H1 (cell line): ENCODE data around the gene SGCE. TPM values are rescaled to one million over a fixed set of nuclear protein-coding genes. Genes with fewer than 3 reads are reported as not detected.

ENCODE experiments used
- CTCF ChIA-PET: fragments of 300-600 bp; sonication (Branson Sonifier 250); formaldehyde crosslinking; loops from one replicate; lab custom pipeline; 2021; ENCODE audit not compliant: partially characterized antibody; lab: Charles Lee
- POLR2A ChIA-PET: fragments of 300-600 bp; sonication (Branson Sonifier 250); formaldehyde crosslinking; loops from one replicate; lab custom pipeline; 2021; ENCODE audit warnings: inconsistent platforms; ENCODE audit not compliant: partially characterized antibody; lab: Charles Lee
- DNase-seq, 2 experiments: peaks; one replicate each; pipeline versions ENCODE4 v3.0.0 to v3.0.0-alpha.2; 2010 to 2022; ENCODE audit warnings: low spot score in 2 of 2, low read depth in 1 of 2, mixed read lengths in 1 of 2
- FAIRE-seq: peaks from 2 replicates; lab custom pipeline; 2011; peaks lifted over from hg19 to GRCh38; lab: Jason Lieb, UNC
- H2AFZ ChIP-seq: 2 replicates; pipeline ENCODE4 v1.8.1; 2012; ENCODE audit warnings: low read length, inconsistent platforms
- H2AK5ac ChIP-seq: 2 replicates; pipeline ENCODE4 v1.6.1; 2013; ENCODE audit warnings: low read depth, low read length
- H2BK120ac ChIP-seq: replicated peaks from 2 replicates; pipeline ENCODE3; 2013; ENCODE audit warnings: low read depth, low read length, inconsistent platforms
- H2BK12ac ChIP-seq: 2 replicates; pipeline ENCODE4 v1.6.1; 2013; ENCODE audit warnings: low read depth, low read length
- H2BK15ac ChIP-seq: 2 replicates; pipeline ENCODE4 v1.6.1; 2013; ENCODE audit warnings: low read length
- H2BK20ac ChIP-seq: 2 replicates; pipeline ENCODE4 v1.6.1; 2013; ENCODE audit warnings: low read length
- H2BK5ac ChIP-seq: 2 replicates; pipeline ENCODE4 v1.6.1; 2013; ENCODE audit warnings: low read depth, low read length
- H3K14ac ChIP-seq: 2 replicates; pipeline ENCODE4 v1.6.1; 2013; ENCODE audit warnings: inconsistent platforms; ENCODE audit not compliant: insufficient read length
- H3K18ac ChIP-seq: 2 replicates; pipeline ENCODE4 v1.6.1; 2013; ENCODE audit warnings: low read length; ENCODE audit errors: extremely low read depth
- H3K23ac ChIP-seq: 2 replicates; pipeline ENCODE4 v1.6.1; 2013; ENCODE audit warnings: inconsistent platforms; ENCODE audit not compliant: insufficient read length
- H3K23me2 ChIP-seq: 2 replicates; pipeline ENCODE4 v1.6.1; 2013; ENCODE audit warnings: low read depth, low read length
- H3K27ac ChIP-seq: 2 replicates; pipeline ENCODE4 v1.6.1; 2011; ENCODE audit warnings: low read depth, low read length, inconsistent platforms
- H3K27me3 ChIP-seq, 4 experiments: replicated peaks in 1 of 4; 1 replicate in 1 of 4; 2 replicates in 3 of 4; pipeline versions ENCODE4 v1.6.1 to v1.8.1; 2011 to 2013; ENCODE audit warnings: low read length in 3 of 4, mild to moderate bottlenecking in 3 of 4, inconsistent platforms in 2 of 4, mixed read lengths in 2 of 4, moderate library complexity in 1 of 4; ENCODE audit not compliant: control insufficient read depth in 3 of 4, insufficient read depth in 3 of 4; ENCODE audit errors: extremely low read depth in 1 of 4
- H3K36me3 ChIP-seq, 4 experiments: 2 replicates each; pipeline versions ENCODE4 v1.6.1 to v1.8.1; 2011 to 2013; ENCODE audit warnings: mild to moderate bottlenecking in 4 of 4, low read length in 3 of 4, moderate library complexity in 2 of 4, control low read depth in 1 of 4, inconsistent platforms in 1 of 4; ENCODE audit not compliant: insufficient read depth in 4 of 4, control insufficient read depth in 2 of 4
- H3K4ac ChIP-seq: replicated peaks from 2 replicates; pipeline ENCODE3; 2013; ENCODE audit warnings: low read length, low read depth, mixed read lengths, inconsistent platforms; ENCODE audit not compliant: insufficient read length
- H3K4me1 ChIP-seq, 4 experiments: replicated peaks in 1 of 4; 1 replicate in 1 of 4; 2 replicates in 3 of 4; pipeline versions ENCODE4 v1.6.1 to v1.8.1; 2011 to 2013; ENCODE audit warnings: low read length in 3 of 4, inconsistent platforms in 2 of 4, mixed read lengths in 1 of 4; ENCODE audit not compliant: insufficient read depth in 4 of 4, control insufficient read depth in 3 of 4
- H3K4me2 ChIP-seq, 2 experiments: 2 replicates each; pipeline versions ENCODE4 v1.6.1 to v1.8.1; 2011 to 2013; ENCODE audit warnings: low read depth in 2 of 2, low read length in 2 of 2, control low read depth in 1 of 2, inconsistent platforms in 1 of 2, mild to moderate bottlenecking in 1 of 2; ENCODE audit not compliant: insufficient read depth in 1 of 2
- H3K4me3 ChIP-seq, 4 experiments: fragments of 200-600, 300-600 bp in 1 of 4; sonication (generic), shearing (Covaris generic), sonication (Bioruptor Twin) in 1 of 4; 2 replicates each; pipeline versions ENCODE4 v1.5.1 to v1.8.1; 2011 to 2016; ENCODE audit warnings: low read length in 4 of 4, low read depth in 3 of 4, control low read depth in 2 of 4, inconsistent platforms in 2 of 4, mild to moderate bottlenecking in 2 of 4, mixed read lengths in 1 of 4, moderate library complexity in 1 of 4; ENCODE audit not compliant: insufficient read depth in 2 of 4; ENCODE audit errors: extremely low read depth in 1 of 4
- H3K56ac ChIP-seq: replicated peaks from 2 replicates; pipeline ENCODE3; 2013; ENCODE audit warnings: low read depth, mild to moderate bottlenecking, mixed read lengths, low read length, inconsistent platforms; ENCODE audit not compliant: insufficient read length
- H3K79me1 ChIP-seq: 2 replicates; pipeline ENCODE4 v1.6.1; 2013; ENCODE audit warnings: low read depth, low read length, control low read depth
- H3K79me2 ChIP-seq, 2 experiments: 2 replicates each; pipeline versions ENCODE4 v1.6.1 to v1.8.1; 2012 to 2013; ENCODE audit warnings: low read length in 2 of 2, mild to moderate bottlenecking in 2 of 2, inconsistent platforms in 1 of 2; ENCODE audit not compliant: insufficient read depth in 2 of 2, control insufficient read depth in 1 of 2
- H3K9ac ChIP-seq, 4 experiments: replicated peaks in 1 of 4; 1 replicate in 1 of 4; 2 replicates in 3 of 4; pipeline versions ENCODE4 v1.6.1 to v1.8.1; 2011 to 2013; ENCODE audit warnings: low read depth in 3 of 4, low read length in 3 of 4, control low read depth in 2 of 4, mild to moderate bottlenecking in 2 of 4, moderate library complexity in 2 of 4, inconsistent platforms in 1 of 4; ENCODE audit errors: extremely low read depth in 1 of 4
- H3K9me3 ChIP-seq, 2 experiments: 2 replicates each; pipeline versions ENCODE4 v1.6.1 to v1.8.1; 2012 to 2013; ENCODE audit warnings: mild to moderate bottlenecking in 2 of 2, moderate library complexity in 2 of 2, control low read depth in 1 of 2, inconsistent platforms in 1 of 2, low read depth in 1 of 2, low read length in 1 of 2, mixed read lengths in 1 of 2; ENCODE audit not compliant: insufficient read depth in 2 of 2
- H4K20me1 ChIP-seq, 2 experiments: replicated peaks in 1 of 2; 2 replicates each; pipeline versions ENCODE3 to v1.8.1; 2011 to 2013; ENCODE audit warnings: inconsistent platforms in 2 of 2, low read length in 2 of 2, mild to moderate bottlenecking in 1 of 2; ENCODE audit not compliant: insufficient read depth in 2 of 2, control insufficient read depth in 1 of 2
- H4K5ac ChIP-seq: 2 replicates; pipeline ENCODE4 v1.6.1; 2013; ENCODE audit warnings: low read length, low read depth, mixed read lengths, inconsistent platforms; ENCODE audit not compliant: insufficient read length
- H4K8ac ChIP-seq: 2 replicates; pipeline ENCODE4 v1.8.0; 2013; ENCODE audit warnings: mild to moderate bottlenecking, moderate library complexity, low read length, inconsistent platforms; ENCODE audit not compliant: insufficient read depth; ENCODE audit errors: extremely low read depth
- H4K91ac ChIP-seq: replicated peaks from 2 replicates; pipeline ENCODE3; 2013; ENCODE audit warnings: low read length, mixed read lengths, inconsistent platforms; ENCODE audit not compliant: insufficient read length
- KDM4A ChIP-seq: IDR thresholded peaks from one replicate; pipeline ENCODE4 v1.7.1; 2012; ENCODE audit warnings: low read depth, mild to moderate bottlenecking, moderate library complexity, low read length, inconsistent platforms; ENCODE audit not compliant: severe bottlenecking
- RBBP5 ChIP-seq: IDR thresholded peaks from 2 replicates; pipeline ENCODE4 v1.7.1; 2012; ENCODE audit warnings: low read depth, mild to moderate bottlenecking, inconsistent platforms, low read length, moderate library complexity, borderline replicate concordance
- SIX5 ChIP-seq: IDR thresholded peaks from 2 replicates; pipeline ENCODE4 v1.6.1; 2011; ENCODE audit warnings: mild to moderate bottlenecking, low read depth, low read length
- SUZ12 ChIP-seq: fragments of 200-600 bp; sonication (generic); IDR thresholded peaks from 2 replicates; pipeline ENCODE4 v1.6.1; 2012; ENCODE audit warnings: mild to moderate bottlenecking, inconsistent platforms, low read length, moderate library complexity, mixed read lengths
- TAF1 ChIP-seq: IDR thresholded peaks from 2 replicates; pipeline ENCODE4 v1.6.1; 2011; ENCODE audit warnings: mild to moderate bottlenecking, low read depth, low read length
- TAF7 ChIP-seq: optimal IDR thresholded peaks from 2 replicates; pipeline ENCODE3; 2011; ENCODE audit warnings: low read depth, mild to moderate bottlenecking, inconsistent platforms, low read length, moderate library complexity, borderline replicate concordance
- WGBS, 2 experiments: shearing (Covaris generic) in 1 of 2; methylation state at CpG; one replicate each; pipeline versions ENCODE4 v1.1.6 to v1.1.7; 2013 to 2015; ENCODE audit warnings: low lambda C conversion rate in 2 of 2, mixed read lengths in 2 of 2, inconsistent platforms in 1 of 2, low coverage in 1 of 2, missing lambda C conversion rate in 1 of 2; ENCODE audit not compliant: insufficient replicate concordance in 2 of 2, insufficient coverage in 1 of 2, insufficient read length in 1 of 2; ENCODE audit errors: extremely low coverage in 1 of 2, missing lambda C conversion rate in 1 of 2; 5-methylcytosine and 5-hydroxymethylcytosine counted together
- polyA plus RNA-seq, 7 experiments: library from polyadenylated mRNA; depleted of rRNA in 3 of 7; stranded (reverse) in 5 of 7; unstranded in 2 of 7; fragments of >200 nt in 5 of 7; fragments of 200-250 nt in 2 of 7; gene quantifications; 1 replicate in 5 of 7; 2 replicates in 1 of 7; 4 replicates in 1 of 7; pipeline versions ENCODE4 v1.2.1 to v1.2.3, GENCODE V29; 2011 to 2013; ENCODE audit warnings: missing spikeins in 2 of 7, mixed read lengths in 2 of 7
- total RNA-seq: library from RNA; stranded (reverse); fragmentation: NEBNext Ultra II Directional; extraction: Animal tissue kit (Norgen Biotek cat#: 25700); gene quantifications from 2 replicates; pipeline ENCODE4 v1.2.1, GENCODE V29; 2021
- TF ChIP-seq, protein P1 (sequence below): IDR thresholded peaks from 2 replicates; pipeline ENCODE4 v1.6.1; 2012; ENCODE audit warnings: inconsistent platforms
- TF ChIP-seq, protein P2 (sequence below): IDR thresholded peaks from 2 replicates; pipeline ENCODE4 v1.6.1; 2012; ENCODE audit warnings: inconsistent platforms

The SGCE gene
- total and polyA plus RNA-seq, 2 of the 8 experiments (the other 6 are each of a cell fraction or from before 2014, with no cell fraction given), result 12.8 to 25.0 TPM

GRCh38 chr7:94656925-94657731 is 1.2 kb upstream of the SGCE start:
- Histone ChIP-seq H4K20me1 (peaks cover 0 to 3% of the 10 kb centered on the region in 2 experiments), H3K56ac (no peak overlapping the region), H3K27me3 (peaks cover 0 to 9% (median 1%) of the 10 kb centered on the region in 4 experiments; a peak in 2 of 7 replicates), H3K18ac (peak overlapping the region; percentile 73; the same call in 1 of the 2 replicates), H3K79me1 (no peaks in the 10 kb centered on the region), H3K14ac (no peak overlapping the region), H3K23ac (no peak overlapping the region), H3K4ac (no peak overlapping the region), H3K4me1 (peaks cover 0 to 2% (median under 1%) of the 10 kb centered on the region in 4 experiments; a peak in 3 of 7 replicates), H3K4me3 (peak overlapping the region; percentile 36 to 76 (median 47)), H4K5ac (no peak overlapping the region), H2BK15ac (no peak overlapping the region; the same call in 1 of the 2 replicates), H3K79me2 (peaks cover 0 to 31% of the 10 kb centered on the region in 2 experiments; a peak in 2 of 4 replicates), H3K9ac (peak overlapping the region in 1 of 4 experiments; percentile 28; a peak in 3 of 7 replicates), H3K9me3 (peaks cover 5 to 27% of the 10 kb centered on the region in 2 experiments; a peak in 3 of 4 replicates), H2BK120ac (no peak overlapping the region), H2AFZ (peak overlapping the region; percentile 96), H3K27ac (no peak overlapping the region), H2BK20ac (no peak overlapping the region), H2AK5ac (no peak overlapping the region; the same call in 1 of the 2 replicates), H3K4me2 (peak overlapping the region; percentile 90 to 96), H4K8ac (no peak overlapping the region), H3K23me2 (peaks cover 19% of the 10 kb centered on the region), H3K36me3 (no peaks in the 10 kb centered on the region), H2BK12ac (peak overlapping the region; percentile 33; the same call in 1 of the 2 replicates), H4K91ac (peak overlapping the region; percentile 44), H2BK5ac (0 out of 2 replicates have a peak overlapping the region, but pooled peaks have one; percentile 44)
- FAIRE-seq, result no peak
- WGBS, 2 experiments, result 41% methylated on average over 36 of the region's 36 CpGs; no CpG with 5 or more reads in 1 of the 2 experiments
- peak in 1 of 2 experiments; percentile 51 for DNase-seq
- CTCF ChIA-PET, result interaction anchor here (0.8 to 2.8 kb wide), 11 partner anchors 10 to 822 kb away, joined by 3 to 10 read pairs (median 4); no protein-coding TSS in a partner anchor
- TF ChIP-seq, protein P1, sequence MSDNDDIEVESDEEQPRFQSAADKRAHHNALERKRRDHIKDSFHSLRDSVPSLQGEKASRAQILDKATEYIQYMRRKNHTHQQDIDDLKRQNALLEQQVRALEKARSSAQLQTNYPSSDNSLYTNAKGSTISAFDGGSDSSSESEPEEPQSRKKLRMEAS, result peak; percentile 59
- TF ChIP-seq TAF7, result no peak
- TF ChIP-seq TAF1, result 0 out of 2 replicates have a peak, but pooled peaks have one; percentile 6
- no peak for TF ChIP-seq SIX5
- TF ChIP-seq, protein P2, sequence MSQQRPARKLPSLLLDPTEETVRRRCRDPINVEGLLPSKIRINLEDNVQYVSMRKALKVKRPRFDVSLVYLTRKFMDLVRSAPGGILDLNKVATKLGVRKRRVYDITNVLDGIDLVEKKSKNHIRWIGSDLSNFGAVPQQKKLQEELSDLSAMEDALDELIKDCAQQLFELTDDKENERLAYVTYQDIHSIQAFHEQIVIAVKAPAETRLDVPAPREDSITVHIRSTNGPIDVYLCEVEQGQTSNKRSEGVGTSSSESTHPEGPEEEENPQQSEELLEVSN, result peak; percentile 57
- TF ChIP-seq KDM4A, result peak; percentile 64
- TF ChIP-seq SUZ12, result 0 out of 2 replicates have a peak, but pooled peaks have one; percentile 33
- TF ChIP-seq RBBP5, result 0 out of 2 replicates have a peak, but pooled peaks have one; percentile 2
- POLR2A ChIA-PET, result interaction anchor here (0.6 to 2.8 kb wide), 9 partner anchors 9 to 567 kb away, joined by 3 to 8 read pairs (median 3); no protein-coding TSS in a partner anchor
